ELR (cell line): ENCODE results near the gene CNTF.
"Not testable (repeated sequence)": the region's sequence is repeated elsewhere in the genome, so short reads cannot be mapped to it uniquely, and the experiment has no call there.

Experiments used
- DNase-seq: peaks from one replicate; pipeline ENCODE4 v3.0.0-alpha.2; 2015; ENCODE audit warnings: low read depth

The CNTF gene, protein sequence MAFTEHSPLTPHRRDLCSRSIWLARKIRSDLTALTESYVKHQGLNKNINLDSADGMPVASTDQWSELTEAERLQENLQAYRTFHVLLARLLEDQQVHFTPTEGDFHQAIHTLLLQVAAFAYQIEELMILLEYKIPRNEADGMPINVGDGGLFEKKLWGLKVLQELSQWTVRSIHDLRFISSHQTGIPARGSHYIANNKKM

DNA sequence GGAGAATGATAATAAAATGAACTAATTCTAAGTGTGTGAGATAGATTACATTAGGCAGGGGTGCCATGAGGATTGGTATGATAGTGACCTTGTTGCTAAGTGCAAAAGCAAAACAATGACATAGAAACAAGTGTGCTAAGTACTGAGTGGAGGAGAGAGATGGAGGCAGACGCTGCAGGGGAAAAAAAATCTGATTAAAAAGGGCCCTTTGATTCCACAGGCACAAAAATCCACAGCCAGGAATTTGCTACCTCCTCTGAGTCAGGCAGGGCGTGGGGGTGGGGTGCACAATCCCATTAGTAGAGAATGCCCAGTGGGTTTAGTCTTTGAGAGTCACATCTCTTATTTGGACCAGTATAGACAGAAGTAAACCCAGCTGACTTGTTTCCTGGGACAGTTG lies at the start of gene CNTF:
CNTF (plus strand) TSS at position 322 of the 400 bp plus-strand sequence. CDS start 88 bp downstream, outside the sequence.
- peak; percentile 17 for DNase-seq

DNA sequence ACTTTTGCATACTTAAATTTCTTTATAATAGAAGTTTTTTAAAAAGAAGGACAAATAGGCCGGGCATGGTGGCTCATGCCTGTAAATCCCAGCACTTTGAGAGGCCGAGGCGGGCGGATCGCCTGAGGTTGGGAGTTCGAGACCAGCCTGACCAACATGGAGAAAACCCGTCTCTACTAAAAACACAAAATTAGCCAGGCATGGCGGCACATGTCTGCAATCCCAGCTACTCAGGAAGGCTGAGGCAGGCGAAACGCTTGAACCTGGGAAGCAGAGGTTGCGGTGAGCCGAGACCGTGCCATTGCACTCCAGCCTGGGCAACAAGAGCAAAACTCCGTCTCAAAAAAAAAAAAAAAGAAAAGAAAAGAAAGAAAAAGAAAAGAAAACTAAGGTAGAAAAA lies 49.6 kb upstream of the CNTF start:
- not testable (repeated sequence) for DNase-seq

DNA sequence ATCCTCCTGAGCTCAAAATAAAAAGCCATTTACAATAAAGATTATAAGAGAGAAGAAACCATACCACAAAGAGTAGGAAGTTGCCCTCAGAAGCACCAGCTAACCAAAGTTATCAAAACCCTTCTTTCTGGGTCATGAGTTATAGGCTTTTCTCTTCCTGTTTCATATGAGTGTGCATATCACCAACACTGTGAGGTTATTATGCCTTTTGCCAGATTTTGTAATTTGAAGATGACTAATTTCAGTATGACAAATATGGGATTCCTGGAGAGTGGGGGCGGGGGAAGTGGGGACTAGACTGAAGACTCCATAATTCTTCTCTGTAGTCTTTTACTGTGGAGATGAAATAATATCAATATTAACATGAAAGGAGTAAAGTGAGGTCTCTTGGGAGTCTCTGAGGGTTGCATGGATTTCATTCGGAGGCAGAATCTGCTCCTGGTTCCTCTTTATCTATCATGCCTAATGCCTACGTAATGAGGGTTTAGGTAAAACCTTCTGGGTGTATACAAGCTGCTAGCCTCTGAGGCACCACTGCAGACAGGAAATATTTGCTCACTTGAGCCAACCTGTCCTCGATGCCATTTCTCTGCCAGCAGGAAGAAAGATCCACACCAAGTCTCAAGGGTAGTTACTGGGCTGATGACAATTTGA lies 48.9 kb upstream of the CNTF start:
- DNase-seq = peak; percentile 95

DNA sequence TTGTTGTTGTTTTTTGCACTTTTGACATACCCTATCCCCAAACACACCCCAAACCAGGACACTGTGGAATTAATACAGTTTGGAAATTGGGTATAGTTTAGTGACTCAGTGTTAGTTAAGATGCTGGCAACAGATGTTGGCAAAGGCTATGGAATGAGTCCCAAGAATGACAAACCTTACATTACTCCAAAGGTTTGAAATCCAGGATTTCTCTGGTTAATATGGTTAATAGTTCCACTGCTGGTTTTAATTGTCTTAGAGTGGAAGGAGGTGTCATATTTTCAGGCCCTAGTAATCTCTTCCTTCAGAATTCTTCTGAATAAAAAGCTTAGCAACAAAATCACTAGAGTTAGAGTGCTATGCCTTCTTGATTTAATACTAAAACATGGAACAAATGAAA lies 47.6 kb upstream of the CNTF start:
- peak; percentile 73 for DNase-seq

DNA sequence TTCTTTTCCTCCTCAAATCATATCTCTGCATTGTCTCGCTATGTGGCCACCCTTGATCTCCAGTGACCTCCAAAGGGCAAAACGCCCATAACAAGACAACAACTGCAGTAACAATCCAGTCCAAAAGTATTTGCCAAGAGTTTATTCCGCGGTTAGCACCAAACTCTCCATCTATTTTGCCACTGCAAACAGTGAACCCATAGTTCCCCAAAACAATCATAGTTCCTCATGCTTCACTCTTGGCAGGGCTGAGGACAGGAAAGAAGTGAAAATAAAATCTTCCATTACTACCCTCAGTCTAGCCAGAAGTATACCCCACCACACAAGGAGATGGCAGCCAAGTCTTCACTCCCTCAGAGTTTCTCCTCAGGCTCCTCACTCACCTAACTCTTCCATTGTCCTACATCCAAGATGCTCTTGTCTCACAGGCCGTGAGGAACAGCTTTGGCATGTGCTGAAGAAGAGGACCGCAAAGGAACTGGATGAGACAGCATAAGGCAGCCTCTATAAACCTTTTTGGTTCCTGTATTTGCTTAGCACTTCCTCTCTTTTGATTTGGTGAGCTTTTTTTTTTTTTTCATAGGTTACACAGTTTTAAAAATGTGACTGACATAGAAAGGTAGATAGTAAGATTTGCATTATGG lies 47.0 kb upstream of the CNTF start, which contains the start of gene LPXN:
LPXN (minus strand) TSS at position 480 of the 644 bp plus-strand sequence; CDS start at position 396, 84 bp downstream.
- DNase-seq = peak; percentile 90

DNA sequence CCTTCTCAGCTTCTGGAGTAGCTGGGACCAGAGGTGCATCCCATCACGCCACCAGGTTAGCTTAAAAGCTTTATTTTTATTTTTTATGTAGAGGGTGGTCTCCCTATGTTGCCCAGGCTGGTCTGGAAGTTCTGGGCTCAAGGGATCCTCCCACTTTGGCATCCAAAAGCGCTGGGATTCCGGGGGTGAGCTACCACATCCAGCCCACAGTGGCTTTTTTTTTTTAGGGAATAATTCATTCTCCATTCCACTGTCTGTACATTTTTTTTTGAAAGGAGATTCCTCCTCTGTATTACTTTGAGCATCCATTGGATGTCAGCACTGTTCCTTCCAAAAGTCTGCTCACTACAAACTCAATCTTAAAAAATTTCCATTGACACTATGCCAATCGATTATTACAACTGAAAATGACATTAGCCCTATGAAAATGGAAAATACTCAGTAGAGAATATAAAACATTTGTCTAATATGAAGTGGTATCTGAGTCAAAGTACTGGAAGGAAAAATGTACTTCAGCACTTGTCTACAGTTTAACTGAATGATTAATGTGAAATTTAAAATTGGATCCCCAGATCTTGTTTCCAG lies 45.5 kb upstream of the CNTF start:
- peak; percentile 69 for DNase-seq

DNA sequence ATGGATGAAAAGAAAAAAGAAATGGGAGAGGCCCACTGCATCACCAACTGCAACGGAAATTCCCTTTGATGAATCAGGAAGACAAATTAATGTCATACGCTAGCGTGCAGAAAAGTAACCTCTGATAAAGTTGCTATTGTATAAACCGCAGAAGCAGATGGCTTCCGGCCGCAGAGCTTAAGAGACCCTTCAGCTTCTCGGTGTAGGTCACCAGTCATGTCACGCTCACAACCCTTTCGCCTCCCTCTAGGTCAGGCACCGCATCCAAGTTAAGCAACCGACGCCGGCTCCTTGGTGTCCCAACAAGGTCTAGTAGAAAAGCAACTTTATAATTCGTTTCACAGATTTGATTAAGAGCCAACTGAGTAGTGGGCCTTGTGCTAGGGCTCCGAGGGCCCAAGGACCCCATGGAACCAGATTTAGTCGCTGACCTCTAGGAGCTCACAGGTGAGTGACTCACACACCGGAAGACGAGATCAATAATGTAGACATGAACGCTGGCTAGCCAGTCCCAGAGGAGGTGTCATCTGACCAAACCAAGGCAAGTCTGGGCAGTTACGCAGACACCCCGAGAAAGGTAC lies 44.8 kb upstream of the CNTF start:
- peak; percentile 95 for DNase-seq

DNA sequence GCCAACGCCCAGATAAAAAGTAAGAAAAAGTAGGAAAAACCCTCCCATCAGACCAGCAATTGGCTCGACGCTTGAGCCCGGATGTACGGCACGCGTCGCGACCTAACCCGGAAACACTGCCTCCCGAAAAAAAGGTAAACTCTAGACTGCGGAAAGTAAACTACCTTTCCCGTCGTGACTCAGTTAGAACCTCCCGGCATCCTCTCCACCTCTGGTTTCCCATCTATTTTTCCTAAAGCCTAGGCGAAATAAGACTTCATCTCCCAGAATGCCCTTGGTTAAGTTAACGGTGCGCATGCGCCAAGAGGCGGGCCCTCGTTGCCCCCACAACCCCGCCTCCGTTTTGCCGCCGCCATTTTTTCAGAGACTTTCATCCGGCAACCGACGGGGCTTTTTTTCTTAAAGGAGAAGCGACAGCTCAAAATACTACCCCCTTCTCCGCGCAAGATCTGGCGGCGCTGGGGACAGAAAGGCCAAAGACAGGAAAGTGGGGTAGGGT lies 44.3 kb upstream of the CNTF start:
- DNase-seq = peak; percentile 98

DNA sequence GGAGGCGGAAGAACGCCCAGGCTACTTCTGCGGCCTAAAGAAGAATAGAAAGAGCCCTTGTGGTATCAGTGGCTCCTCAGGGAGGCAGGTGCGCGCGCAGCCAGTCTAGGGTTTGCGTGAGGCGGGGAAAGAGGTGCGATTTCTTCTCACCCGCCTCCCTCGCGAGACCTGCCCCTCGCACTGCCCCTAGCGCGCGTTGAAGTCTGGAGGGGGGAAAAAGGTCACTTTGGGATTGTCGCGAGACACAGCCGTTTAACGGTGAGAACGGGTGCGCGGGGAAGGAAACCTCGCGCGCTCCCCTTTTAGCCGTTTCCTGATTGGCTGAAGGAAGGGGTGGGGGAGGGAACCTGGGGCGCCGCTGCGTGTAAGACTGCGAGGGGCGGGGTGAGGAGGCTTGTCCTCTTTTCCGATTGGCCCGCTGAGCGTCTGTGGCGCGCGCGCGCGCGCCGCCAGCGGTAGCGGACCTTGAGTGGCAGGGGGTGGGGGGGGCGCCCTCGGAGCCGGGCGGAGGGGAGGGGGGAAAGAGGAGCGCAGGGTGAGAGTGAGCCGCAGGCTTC lies 43.8 kb upstream of the CNTF start, which contains the start of gene ZFP91:
ZFP91 (plus strand) TSS at position 429 of the 557 bp plus-strand sequence. CDS start 219 bp downstream, outside the sequence.
- DNase-seq = peak; percentile 98

DNA sequence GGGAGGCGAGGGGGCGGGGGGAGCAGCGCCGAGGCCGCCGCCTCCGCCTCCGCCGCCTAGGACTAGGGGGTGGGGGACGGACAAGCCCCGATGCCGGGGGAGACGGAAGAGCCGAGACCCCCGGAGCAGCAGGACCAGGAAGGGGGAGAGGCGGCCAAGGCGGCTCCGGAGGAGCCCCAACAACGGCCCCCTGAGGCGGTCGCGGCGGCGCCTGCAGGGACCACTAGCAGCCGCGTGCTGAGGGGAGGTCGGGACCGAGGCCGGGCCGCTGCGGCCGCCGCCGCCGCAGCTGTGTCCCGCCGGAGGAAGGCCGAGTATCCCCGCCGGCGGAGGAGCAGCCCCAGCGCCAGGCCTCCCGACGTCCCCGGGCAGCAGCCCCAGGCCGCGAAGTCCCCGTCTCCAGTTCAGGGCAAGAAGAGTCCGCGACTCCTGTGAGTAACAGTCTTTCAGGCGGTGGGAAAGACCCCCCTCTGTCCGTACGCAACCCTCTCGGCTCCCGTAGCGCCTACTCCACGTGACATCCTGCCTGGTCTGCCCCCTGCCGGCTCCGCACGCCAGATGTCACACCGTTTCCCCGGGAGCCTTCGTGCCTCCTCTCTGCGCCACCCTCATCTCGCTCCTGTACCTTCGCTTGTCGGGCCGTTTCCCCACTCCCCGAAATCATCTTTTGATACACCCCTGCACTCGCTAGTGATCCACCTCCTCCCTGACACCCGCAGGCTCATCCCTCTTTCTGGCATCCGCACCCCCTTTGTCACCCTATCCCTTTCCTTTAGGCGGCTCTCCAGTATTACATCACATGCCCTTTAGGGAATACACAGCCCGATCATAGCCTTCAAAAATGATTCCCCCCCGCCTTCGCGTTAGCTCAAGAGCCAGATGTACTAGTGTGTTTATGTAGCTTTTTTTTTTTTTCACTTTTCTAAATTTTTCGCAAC lies 43.0 kb upstream of the CNTF start:
- DNase-seq = peak; percentile 93

DNA sequence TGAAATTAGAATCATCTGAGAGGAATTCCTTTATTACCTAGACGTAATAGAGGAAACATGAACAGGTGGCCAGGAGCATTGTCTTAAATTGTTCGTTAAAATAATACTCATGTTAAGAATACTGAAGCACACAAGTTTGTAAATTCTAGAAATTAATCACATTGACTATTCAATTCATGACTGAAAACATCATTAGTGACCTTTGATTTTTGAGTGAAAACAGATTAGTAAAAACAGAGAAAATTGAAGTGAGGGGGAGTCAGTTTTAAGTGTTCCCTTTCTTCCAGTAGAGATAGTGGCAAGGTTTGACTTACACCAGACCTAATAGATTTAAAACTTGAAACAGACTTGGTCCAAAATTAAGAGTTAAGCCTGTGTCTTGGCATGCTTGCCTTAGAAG lies 42.2 kb upstream of the CNTF start:
- DNase-seq = no peak

DNA sequence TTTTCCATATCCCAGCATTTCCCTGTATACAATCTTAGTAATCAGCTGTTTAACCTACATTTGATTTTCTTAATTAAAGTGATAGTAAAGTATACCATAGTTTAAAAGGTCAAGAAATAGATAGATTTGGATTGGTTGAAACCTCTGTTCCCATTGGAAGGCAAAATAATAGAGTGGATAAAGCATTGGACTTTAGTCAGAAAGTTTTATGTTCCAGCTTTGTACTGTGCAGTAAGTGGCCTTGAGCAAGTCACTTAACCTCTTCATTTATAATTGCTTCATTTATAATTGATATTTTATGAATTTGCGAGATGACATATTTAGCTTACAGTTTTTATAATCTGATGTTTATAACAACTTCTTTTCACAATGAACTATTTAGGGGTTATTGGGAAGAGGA lies 40.0 kb upstream of the CNTF start:
- no peak for DNase-seq

DNA sequence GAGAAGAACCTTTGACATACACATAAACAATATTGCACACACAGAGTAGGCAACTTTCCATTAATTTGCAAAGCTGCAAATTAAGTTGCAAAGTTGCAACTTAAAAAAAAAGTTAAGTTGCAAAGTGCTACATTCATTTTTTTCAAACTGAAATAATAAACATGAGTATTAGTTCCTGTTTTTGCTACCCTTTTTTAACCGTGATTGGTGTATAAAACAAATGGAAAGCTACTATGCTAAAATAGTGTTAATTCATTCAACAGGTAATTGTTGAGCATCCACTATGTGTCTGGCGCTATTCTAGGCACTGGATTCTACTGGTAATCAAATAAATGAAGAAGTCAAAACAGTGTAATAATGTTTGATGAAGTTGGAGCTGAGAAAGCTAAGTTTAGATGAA lies 35.5 kb upstream of the CNTF start:
- DNase-seq = no peak

DNA sequence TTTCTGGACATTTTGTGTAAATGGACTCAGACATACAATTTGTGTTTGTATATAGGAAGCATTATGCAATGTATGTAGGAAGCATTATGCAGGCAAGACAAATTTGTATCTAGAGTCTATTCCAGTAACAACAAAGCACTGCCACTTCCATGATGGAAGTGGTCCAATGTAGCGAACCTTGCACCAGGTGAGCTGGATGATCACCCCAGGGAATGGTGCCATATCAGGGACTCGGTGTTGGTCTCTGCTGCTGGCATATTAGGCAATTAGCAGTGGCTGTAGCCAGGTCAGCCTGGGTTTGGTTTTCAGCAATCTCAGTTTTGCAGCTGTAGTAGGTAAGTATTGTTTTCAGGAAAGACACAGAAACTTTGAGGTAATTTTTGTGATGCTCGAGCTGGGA lies 30.8 kb upstream of the CNTF start:
- DNase-seq = no peak

DNA sequence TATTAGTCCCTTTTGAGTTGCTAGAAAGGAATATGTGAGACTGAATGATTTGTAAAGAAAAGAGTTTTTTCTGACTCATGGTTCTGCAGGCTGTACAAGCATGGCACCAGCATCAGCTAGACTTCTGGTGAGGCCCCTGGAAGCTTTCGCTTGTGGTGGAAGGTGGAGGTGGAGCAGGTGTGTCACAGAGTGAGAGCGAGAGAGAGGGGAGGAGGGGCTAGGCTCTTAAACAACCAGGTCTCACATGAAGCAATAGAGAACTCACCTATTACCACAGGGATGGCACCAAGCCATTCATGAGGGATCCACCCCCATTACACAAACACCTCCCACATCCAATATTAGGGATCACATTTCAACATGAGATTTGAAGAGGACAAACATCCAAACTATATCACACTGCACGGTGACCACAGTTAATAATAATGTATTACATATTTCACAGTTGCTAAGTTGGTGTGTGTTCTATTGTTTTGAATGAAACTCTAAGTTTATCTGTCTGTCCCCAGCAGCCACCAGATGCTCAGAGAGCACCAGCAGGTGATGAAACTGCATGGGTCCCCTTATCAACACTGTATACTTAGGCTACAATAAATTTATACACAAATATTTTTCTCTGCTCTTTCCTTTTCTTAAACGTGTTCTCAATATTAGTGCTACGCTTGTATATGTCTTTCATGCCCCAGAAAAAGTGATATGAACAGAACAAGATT lies 29.5 kb upstream of the CNTF start:
- no peak for DNase-seq

DNA sequence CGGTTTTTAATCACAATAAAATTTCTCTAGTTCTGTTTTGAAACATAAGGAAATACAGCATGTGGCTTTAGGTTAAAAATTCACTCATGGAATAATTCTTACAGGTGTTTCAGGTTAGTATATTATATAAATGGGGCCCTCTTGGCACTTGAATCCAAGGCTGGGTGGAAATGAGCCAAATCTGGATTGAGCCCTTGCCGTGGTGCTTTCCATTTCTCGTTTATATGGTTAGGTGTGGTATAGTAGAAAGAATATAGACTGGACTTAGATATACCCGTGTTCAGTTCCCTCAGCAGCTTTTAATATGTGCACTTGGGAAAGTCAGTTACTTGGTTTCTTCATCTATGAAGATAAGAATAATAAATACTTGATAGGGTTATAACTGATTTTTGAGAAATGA lies 27.6 kb upstream of the CNTF start:
- DNase-seq = no peak

DNA sequence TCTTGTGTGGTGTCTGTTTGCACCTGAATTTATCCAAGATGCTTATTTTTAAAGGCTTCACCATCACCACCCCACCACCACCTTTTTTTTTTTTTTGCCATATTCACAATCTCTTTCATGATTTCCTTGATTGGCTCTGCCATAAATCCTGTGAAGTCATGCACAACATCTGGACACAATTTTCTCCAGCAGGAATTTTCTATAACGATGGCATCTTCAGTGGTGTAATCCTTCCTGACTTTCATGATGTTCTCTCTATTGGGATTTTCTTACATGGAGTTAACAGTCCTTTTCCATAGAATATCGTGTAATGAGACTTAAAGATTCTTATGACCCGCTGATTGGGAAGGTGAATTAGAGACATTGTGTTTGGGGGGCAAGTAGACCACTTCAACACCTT lies 25.8 kb upstream of the CNTF start:
- no peak for DNase-seq

DNA sequence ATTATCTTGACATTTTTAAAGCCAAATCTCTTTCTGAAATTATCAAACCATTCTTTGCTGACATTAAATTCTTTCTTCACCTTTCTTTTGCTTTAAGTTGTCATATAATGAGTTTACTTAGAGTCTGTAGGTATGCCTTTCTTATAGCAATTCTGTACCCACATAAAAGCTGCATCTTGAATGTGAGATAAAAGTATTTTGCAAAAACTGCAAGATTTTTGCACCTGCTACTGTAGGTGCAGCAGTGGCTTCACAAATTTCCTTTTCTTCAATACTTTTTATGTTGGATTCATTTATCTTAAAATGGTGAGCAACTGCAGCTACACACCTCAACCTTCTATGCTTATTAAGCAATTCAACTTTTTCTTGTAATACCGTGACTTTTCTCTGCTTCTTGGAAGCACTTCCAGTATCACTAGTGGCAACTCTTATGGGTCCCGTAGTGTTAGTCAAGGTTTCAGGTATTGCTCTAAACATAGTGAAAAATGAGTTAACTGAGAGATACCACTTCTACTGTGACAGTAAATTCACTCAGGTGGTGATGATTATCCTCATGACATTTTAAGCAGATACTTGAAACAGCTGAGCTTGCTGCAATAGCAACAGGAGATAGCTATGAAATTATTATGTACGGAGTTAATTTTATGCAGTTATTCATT lies 24.9 kb upstream of the CNTF start:
- no peak for DNase-seq

DNA sequence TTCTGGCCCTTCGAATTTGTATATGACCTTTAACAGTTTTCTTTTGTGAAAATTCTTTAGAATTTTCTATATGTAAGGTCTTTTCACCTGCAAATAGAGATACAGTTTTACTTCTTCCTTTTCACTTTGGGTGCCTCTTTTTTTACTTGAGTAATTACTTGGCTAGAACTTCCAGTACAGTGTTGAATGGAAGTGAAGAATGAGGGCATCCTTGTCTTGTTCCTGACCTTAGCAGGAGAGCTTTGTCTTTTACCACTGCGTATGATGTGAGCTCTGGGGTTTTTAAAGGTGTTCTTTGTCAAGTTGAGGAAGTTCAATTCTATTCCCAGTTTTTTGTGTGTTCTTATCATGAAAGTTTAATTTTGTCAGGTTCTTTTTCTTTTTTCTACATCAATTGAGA lies 22.0 kb upstream of the CNTF start:
- DNase-seq = no peak
